Measurements from ENCODE around the gene CD164L2. TPM values are rescaled to one million over a fixed set of nuclear protein-coding genes. Genes with fewer than 3 reads are reported as not detected.

CD164L2 gene
- total RNA-seq, 4 donors from 2014 or later = 0.50 to 0.63 (median 0.54) TPM; not detected in 1

- Histone ChIP-seq H3K4me1 (peaks cover 23 to 26% of the 10 kb centered on the region in 2 donors), H3K36me3 (no peaks in the 10 kb centered on the region), H3K27ac (no peak overlapping the region), H3K27me3 (no peaks in the 10 kb centered on the region), H3K9me3 (no peaks in the 10 kb centered on the region), H3K4me3 (replicated peaks in 1 of 3) (no peak overlapping the region)
- intact Hi-C loops (cut with DNase I) = loop anchor here (10.0 kb wide), 1 partner anchor 294 kb away; no protein-coding TSS in a partner anchor
- WGBS, 2 donors = 75 to 82% methylated on average over 1 to 3 of the region's 4 CpGs
- DNase-seq = no peak
- TF ChIP-seq POLR2A (IDR thresholded peaks at IDR 0.05) = no peak
- no peak for TF ChIP-seq CTCF (IDR thresholded peaks at IDR 0.05)
Observed at GRCh38 chr1:27398405-27399149, 15.4 kb upstream of the CD164L2 start.

DNA sequence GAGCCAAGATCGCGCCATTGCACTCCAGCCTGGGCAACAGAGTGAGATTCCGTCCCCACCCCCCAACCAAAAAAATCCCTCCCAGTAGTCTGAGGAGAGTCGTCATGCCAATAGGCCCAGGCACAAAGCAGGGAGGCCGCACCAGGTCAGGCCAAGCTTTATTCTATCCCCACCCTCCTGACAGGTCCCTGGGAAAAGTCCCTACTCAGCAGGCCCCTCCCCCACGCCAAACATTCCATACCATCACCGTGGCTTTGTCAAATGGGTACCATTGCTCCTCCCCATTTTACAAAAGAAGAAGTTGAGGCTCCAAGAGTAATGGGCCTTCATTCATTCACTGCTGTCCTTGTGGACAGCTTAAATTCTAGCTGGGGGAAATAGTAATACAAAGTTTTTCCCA lies 14.6 kb upstream of the CD164L2 start:
- WGBS, 2 donors = 64% methylated on average over 4 to 5 of the region's 7 CpGs
- Histone ChIP-seq H3K4me3 (replicated peaks in 1 of 3) (no peak overlapping the region), H3K4me1 (peaks cover 17 to 20% of the 10 kb centered on the region in 2 donors), H3K9me3 (no peaks in the 10 kb centered on the region), H3K27me3 (no peaks in the 10 kb centered on the region), H3K36me3 (no peaks in the 10 kb centered on the region), H3K27ac (no peak overlapping the region)
- no peak for DNase-seq
- no peak for TF ChIP-seq CTCF (IDR thresholded peaks at IDR 0.05)
- no peak for TF ChIP-seq POLR2A (IDR thresholded peaks at IDR 0.05)
- intact Hi-C loops (cut with DNase I) = loop anchor here (10.0 kb wide), 1 partner anchor 293 kb away; no protein-coding TSS in a partner anchor

DNA sequence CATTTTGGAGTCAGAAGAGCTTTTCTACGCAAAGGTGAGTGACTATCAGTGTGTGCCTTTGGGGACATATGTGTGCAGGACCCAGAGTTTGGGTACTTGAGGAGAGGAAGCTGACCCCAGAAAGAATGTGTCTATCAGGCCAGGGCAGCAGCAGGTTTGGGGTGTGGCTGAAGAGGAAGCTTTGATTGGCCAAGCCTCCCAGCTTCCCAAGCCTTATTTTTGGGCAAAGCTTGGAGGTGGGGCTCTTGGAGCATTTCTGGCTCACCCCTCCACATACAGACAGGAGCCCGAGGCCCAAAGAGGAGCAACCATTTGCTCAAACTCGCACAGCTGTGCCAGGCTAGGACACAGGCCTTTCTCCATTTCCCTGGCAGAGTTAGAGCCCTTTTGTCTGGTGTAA lies 14.0 kb upstream of the CD164L2 start:
- intact Hi-C loops (cut with DNase I) = loop anchor here (10.0 kb wide), 1 partner anchor 292 kb away; no protein-coding TSS in a partner anchor
- Histone ChIP-seq H3K36me3 (no peaks in the 10 kb centered on the region), H3K27me3 (no peaks in the 10 kb centered on the region), H3K4me3 (replicated peaks in 1 of 3) (no peak overlapping the region), H3K27ac (no peak overlapping the region), H3K4me1 (peaks cover 13 to 18% of the 10 kb centered on the region in 2 donors), H3K9me3 (no peaks in the 10 kb centered on the region)
- no peak for DNase-seq
- no peak for TF ChIP-seq POLR2A (IDR thresholded peaks at IDR 0.05)
- no peak for TF ChIP-seq CTCF (IDR thresholded peaks at IDR 0.05)
- WGBS, 2 donors = 90 to 95% methylated on average over 1 to 3 of the region's 3 CpGs

DNA sequence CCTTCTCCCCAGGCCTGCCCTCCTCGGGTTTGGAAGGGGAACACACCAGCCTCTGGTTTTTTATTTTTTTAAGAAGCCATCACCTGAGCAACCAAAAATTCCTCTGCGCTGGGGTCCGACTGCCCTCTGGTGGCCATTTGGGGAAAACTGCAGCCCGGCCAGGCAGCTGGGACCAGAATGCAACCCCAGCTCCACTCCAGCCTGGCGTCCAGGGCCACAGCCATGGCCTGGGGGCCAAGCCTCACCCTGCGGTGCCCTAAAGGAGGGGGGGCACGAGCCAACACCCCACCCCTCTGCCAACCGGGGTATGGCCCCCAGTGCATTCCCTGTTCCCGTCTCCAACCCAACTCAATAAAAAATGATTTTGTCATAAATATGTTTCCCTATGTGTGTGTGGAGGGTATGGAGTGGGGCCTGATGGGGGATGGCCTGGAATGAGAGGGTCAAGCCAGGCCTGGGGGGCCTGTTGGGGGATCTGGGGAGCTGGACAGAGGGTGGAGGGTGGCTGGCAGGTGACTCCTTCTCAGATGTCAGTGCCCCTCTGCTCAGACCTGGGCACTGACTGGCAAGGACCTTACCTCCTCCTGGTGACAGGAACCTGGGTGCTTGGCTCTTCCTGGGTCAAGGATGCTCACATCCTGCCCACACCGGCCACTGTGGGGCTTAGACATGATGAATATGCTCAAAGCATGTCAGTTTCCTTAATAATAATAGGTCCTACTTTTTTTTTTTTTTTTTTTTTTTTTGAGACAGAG lies 12.5 kb upstream of the CD164L2 start:
- Histone ChIP-seq H3K36me3 (no peaks in the 10 kb centered on the region), H3K4me3 (replicated peaks in 1 of 3) (no peak overlapping the region), H3K9me3 (no peaks in the 10 kb centered on the region), H3K27ac (peak overlapping the region in 2 of 3 donors; percentile 41 to 60), H3K27me3 (no peaks in the 10 kb centered on the region), H3K4me1 (peaks cover 19 to 27% of the 10 kb centered on the region in 2 donors)
- 7 to 12% methylated on average over 6 to 10 of the region's 10 CpGs for WGBS, 2 donors
- TF ChIP-seq POLR2A (IDR thresholded peaks at IDR 0.05) = no peak
- peak; percentile 89 to 97 (median 95) for TF ChIP-seq CTCF (IDR thresholded peaks at IDR 0.05)
- DNase-seq = peak; percentile 75 to 80
- intact Hi-C loops (cut with DNase I) = loop anchor here (10.0 kb wide), 1 partner anchor 291 kb away; no protein-coding TSS in a partner anchor

Data from thyroid gland (tissue), 4 donors.